HFFc6 (cell line): ENCODE data around the gene SLC10A1. TPM values are rescaled to one million over a fixed set of nuclear protein-coding genes. Genes with fewer than 3 reads are reported as not detected.
"Not testable (repeated sequence)": the region's sequence is repeated elsewhere in the genome, so short reads cannot be mapped to it uniquely, and the experiment has no call there.

Source experiments
- DNase-seq: peaks from one replicate; pipeline ENCODE4 v3.0.0-alpha.2; 2018
- H3K27ac Mint-ChIP-seq: 2 replicates; pipeline ENCODE4 v1.8.0; 2020; ENCODE audit warnings: mild to moderate bottlenecking, mixed read lengths
- H3K27me3 Mint-ChIP-seq: 2 replicates; pipeline ENCODE4 v1.8.0; 2021; ENCODE audit warnings: mild to moderate bottlenecking, moderate library complexity, mixed read lengths; ENCODE audit not compliant: insufficient read depth
- H3K36me3 Mint-ChIP-seq: 2 replicates; pipeline ENCODE4 v1.8.0; 2021; ENCODE audit warnings: low read depth, mixed read lengths
- H3K4me1 Mint-ChIP-seq: 2 replicates; pipeline ENCODE4 v1.8.0; 2020; ENCODE audit warnings: low read depth, mixed read lengths
- H3K4me3 Mint-ChIP-seq: 2 replicates; pipeline ENCODE4 v1.8.0; 2020; ENCODE audit warnings: mild to moderate bottlenecking, moderate library complexity, mixed read lengths
- H3K9me3 Mint-ChIP-seq: 2 replicates; pipeline ENCODE4 v1.8.0; 2020; ENCODE audit warnings: mild to moderate bottlenecking, mixed read lengths
- total RNA-seq, 6 experiments: library from RNA; stranded (reverse); fragmentation: NEBNext Ultra II Directional; extraction: Animal tissue kit (Norgen Biotek cat#: 25700); gene quantifications; 2 replicates in 1 of 6; 3 replicates in 5 of 6; pipeline ENCODE4 v1.2.3, GENCODE V29; 2021
- TF ChIP-seq, protein P1 (sequence below): fragments of 200-600 bp; sonication (generic); IDR thresholded peaks from 2 replicates; pipeline ENCODE4 v1.5.0; 2021; ENCODE audit warnings: antibody characterized with exemption, mild to moderate bottlenecking

SLC10A1 gene
- total RNA-seq, 6 experiments from 2014 or later: not detected

DNA sequence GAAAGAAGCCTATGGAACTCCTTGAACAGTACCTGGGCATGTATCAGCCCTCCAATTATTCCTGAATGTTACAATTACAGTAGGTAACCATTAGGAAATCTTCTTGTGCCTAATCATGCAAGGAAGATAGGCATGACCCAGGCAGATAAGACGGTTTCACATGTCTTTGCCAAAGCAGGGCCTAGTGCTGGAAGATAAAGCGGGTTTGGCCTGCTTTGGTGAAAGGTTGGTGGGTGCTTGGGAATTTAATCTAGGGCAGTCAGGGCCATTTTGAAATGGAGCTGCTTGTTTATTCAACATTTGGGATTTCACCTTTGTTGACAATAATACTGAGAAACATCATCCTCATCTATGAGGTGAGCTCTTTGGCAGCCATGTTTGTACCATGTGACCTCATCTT lies 42.6 kb downstream of the SLC10A1 start:
- TF ChIP-seq, protein P1, sequence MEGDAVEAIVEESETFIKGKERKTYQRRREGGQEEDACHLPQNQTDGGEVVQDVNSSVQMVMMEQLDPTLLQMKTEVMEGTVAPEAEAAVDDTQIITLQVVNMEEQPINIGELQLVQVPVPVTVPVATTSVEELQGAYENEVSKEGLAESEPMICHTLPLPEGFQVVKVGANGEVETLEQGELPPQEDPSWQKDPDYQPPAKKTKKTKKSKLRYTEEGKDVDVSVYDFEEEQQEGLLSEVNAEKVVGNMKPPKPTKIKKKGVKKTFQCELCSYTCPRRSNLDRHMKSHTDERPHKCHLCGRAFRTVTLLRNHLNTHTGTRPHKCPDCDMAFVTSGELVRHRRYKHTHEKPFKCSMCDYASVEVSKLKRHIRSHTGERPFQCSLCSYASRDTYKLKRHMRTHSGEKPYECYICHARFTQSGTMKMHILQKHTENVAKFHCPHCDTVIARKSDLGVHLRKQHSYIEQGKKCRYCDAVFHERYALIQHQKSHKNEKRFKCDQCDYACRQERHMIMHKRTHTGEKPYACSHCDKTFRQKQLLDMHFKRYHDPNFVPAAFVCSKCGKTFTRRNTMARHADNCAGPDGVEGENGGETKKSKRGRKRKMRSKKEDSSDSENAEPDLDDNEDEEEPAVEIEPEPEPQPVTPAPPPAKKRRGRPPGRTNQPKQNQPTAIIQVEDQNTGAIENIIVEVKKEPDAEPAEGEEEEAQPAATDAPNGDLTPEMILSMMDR: no peak
- H3K4me1 Mint-ChIP-seq: no peaks in the 10 kb centered on the region
- no peak overlapping the region for H3K4me3 Mint-ChIP-seq
- no peak for DNase-seq
- no peak overlapping the region for H3K27ac Mint-ChIP-seq
- peaks cover 11% of the 10 kb centered on the region for H3K27me3 Mint-ChIP-seq
- no peaks in the 10 kb centered on the region for H3K36me3 Mint-ChIP-seq
- H3K9me3 Mint-ChIP-seq: no peaks in the 10 kb centered on the region

DNA sequence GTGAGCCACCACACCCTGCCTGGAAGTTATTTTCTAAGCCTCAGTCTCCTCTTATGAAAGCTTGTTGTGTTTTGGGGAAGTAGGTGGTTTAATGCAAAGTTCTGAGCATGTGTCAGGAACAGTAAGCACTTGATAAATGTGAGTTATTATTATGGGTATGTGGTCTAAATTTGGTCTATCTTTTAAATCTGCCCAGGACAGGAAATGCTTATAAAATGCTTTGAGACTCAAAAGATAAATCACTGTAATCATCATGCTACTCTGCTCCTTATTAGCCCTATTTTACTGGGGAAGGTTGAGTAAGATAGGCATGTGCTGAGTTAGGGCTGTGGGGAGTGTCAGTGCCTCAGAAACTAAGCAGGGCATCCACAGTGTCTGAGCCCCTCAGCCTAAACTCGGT lies 43.2 kb downstream of the SLC10A1 start:
- no peak overlapping the region for H3K27ac Mint-ChIP-seq
- H3K9me3 Mint-ChIP-seq: no peaks in the 10 kb centered on the region
- no peaks in the 10 kb centered on the region for H3K4me1 Mint-ChIP-seq

DNA sequence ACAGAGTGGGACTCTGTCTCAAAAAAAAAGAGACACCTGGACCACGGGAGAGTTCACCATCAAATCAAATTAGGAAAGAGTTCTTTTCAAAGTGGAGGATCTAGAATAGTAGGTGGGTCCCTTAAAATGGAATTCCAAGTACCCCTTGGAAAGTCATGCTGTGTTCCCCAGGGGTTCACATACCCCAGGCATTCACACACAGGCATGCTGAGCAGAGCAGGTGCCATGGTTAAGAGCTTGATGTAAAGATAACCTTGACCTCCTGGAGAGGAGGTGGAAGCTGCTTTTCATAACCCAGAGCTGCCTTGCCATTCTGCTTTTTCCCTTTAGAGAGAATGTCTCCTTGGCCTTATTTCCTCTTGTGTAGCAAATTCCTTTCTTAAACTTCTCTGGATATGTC lies 44.3 kb downstream of the SLC10A1 start:
- Mint-ChIP-seq H3K36me3 (no peaks in the 10 kb centered on the region), H3K9me3 (no peaks in the 10 kb centered on the region), H3K4me3 (no peak overlapping the region), H3K27me3 (peaks cover 14% of the 10 kb centered on the region), H3K4me1 (no peaks in the 10 kb centered on the region), H3K27ac (no peak overlapping the region)
- TF ChIP-seq, protein P1: no peak
- DNase-seq: no peak

More for the DNA sequence above, 43.2 kb downstream of the SLC10A1 start:
- H3K4me3 Mint-ChIP-seq: no peak overlapping the region
- TF ChIP-seq, protein P1: no peak
- no peaks in the 10 kb centered on the region for H3K36me3 Mint-ChIP-seq
- DNase-seq: no peak
- H3K27me3 Mint-ChIP-seq: peaks cover 13% of the 10 kb centered on the region

DNA sequence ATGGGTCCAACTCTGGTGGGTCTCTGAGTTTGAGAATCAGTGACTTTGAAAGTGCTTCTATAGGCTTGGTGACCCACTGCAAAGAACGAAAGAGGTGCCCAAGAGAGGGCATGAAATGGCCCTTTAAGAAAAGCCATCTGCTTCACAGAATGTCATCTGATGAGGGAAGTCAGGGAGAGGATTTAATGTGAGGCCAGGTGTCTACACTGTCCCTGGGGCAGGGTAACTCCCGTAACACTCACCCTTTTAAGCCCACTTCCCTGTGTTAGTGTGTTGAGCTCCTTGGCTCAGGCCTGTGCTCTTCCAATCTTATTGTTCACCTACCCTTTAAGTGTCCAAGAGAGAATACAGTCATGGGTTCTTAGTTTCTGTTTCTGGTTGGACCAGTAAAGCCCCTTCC lies 46.5 kb downstream of the SLC10A1 start:
- H3K4me1 Mint-ChIP-seq: no peaks in the 10 kb centered on the region

DNA sequence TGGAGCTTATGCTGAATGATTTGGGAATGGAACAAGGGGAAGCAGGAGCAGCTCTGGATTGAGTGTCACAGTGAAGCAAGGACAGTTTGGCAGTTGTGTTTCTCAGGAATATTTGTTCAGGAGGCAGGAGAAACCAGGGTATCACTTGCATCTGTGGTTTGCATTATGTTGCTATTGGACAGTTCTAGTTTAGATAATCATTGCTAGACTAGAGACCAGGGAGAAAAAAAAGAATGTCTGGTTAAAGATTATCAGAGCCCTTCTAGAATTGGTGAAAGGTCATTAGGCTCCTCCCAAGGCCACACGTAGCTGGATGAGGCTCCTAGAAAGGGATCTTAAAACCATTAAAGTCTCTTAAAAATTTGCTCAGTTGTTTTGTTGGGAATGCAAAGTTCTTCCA lies 47.1 kb downstream of the SLC10A1 start:
- H3K4me1 Mint-ChIP-seq: no peaks in the 10 kb centered on the region
- TF ChIP-seq, protein P1: no peak
- H3K4me3 Mint-ChIP-seq: no peak overlapping the region
- no peak overlapping the region for H3K27ac Mint-ChIP-seq
- no peaks in the 10 kb centered on the region for H3K36me3 Mint-ChIP-seq
- H3K9me3 Mint-ChIP-seq: no peaks in the 10 kb centered on the region
- no peak for DNase-seq
- H3K27me3 Mint-ChIP-seq: peaks cover 11% of the 10 kb centered on the region

More for the DNA sequence above, 46.5 kb downstream of the SLC10A1 start:
- no peak overlapping the region for H3K4me3 Mint-ChIP-seq
- TF ChIP-seq, protein P1: no peak
- no peak overlapping the region for H3K27ac Mint-ChIP-seq
- H3K9me3 Mint-ChIP-seq: no peaks in the 10 kb centered on the region
- no peaks in the 10 kb centered on the region for H3K36me3 Mint-ChIP-seq
- H3K27me3 Mint-ChIP-seq: peaks cover 11% of the 10 kb centered on the region
- no peak for DNase-seq

DNA sequence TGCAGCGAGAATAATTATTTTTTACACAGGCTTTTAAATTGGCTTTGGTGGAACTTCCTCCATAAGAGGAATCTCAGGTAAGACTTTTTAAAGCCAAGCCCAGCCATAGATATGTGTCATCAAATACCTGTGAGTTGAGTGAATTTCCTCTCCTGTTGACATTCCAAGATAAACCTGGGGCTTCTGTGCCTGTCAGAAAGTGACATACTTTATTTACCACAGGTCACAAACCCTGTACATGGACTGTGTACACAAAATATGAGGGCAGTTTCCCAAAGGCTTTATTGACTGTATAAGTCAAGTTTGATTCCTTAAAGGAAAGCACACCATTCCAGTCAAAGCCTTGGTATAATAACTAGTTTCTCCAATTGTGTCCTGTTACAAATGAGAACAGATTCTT lies 56.0 kb downstream of the SLC10A1 start:
- peaks cover 4% of the 10 kb centered on the region; the same call in 1 of the 2 replicates for H3K36me3 Mint-ChIP-seq
- H3K4me3 Mint-ChIP-seq: no peak overlapping the region
- H3K4me1 Mint-ChIP-seq: no peaks in the 10 kb centered on the region
- no peak for DNase-seq
- peaks cover 5% of the 10 kb centered on the region for H3K27me3 Mint-ChIP-seq
- H3K9me3 Mint-ChIP-seq: peaks cover 7% of the 10 kb centered on the region
- H3K27ac Mint-ChIP-seq: no peak overlapping the region
- TF ChIP-seq, protein P1: no peak

DNA sequence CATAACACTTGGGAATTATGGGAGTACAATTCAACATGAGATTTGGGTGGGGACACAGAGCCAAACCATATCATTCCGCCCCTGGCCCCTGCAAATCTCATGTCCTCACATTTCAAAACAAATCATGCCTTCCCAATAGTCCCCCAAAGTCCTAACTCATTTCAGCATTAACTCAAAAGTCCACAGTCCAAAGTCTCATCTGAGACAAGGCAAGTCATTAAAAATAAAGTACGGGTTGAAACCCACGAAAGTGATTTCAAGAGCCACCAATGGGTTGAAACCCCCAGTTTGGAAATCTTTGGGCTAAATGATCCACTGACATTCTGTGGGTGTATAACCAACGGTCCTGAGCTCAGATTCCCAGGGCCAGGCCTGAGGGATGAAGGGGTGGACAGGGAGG lies 60.6 kb downstream of the SLC10A1 start:
- H3K4me1 Mint-ChIP-seq, H3K9me3 Mint-ChIP-seq, H3K4me3 Mint-ChIP-seq, DNase-seq, H3K36me3 Mint-ChIP-seq, H3K27ac Mint-ChIP-seq: not testable (repeated sequence)
- peaks cover 15% of the 10 kb centered on the region for H3K27me3 Mint-ChIP-seq

DNA sequence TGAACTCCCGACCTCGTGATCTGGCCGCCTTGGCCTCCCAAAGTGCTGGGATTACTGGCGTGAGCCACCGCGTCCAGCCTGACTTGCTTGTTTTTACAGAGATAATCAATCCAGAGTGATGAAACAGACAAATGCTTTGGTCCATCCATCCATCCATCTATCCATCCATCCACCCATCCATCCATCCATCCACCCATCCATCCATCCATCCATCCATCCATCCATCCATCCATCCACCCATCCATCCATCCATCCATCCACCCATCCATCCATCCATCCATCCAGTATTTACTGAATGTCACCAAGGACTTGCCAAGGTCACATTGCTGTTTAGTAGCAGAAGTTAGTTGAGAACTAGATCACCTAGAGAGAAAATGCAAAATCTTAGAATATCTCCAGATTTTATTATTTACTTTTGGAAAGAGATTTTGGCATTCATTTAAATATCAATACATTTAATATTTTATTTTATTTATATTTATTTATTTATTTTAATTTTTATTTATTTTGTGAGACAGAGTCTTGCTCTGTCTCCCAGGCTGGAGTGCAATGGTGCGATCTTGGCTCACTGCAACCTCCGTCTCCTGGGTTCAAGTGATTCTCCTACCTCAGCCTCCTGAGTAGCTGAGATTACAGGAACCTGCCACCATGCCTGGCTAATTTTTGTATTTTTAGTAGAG lies 65.0 kb downstream of the SLC10A1 start:
- H3K27ac Mint-ChIP-seq, H3K36me3 Mint-ChIP-seq, H3K4me3 Mint-ChIP-seq, H3K9me3 Mint-ChIP-seq, H3K4me1 Mint-ChIP-seq, DNase-seq: not testable (repeated sequence)
- peaks cover 15% of the 10 kb centered on the region for H3K27me3 Mint-ChIP-seq
